BE2C (cell line): ENCODE results near the gene RPL23.

ENCODE experiments used
- DNase-seq: peaks from one replicate; pipeline ENCODE4 v3.0.0-alpha.2; 2020
- H3K27me3 ChIP-seq: fragments of 250-450 bp; sonication (Bioruptor Pico); 2 replicates; pipeline ENCODE4 v1.5.1; 2020; ENCODE audit warnings: mild to moderate bottlenecking
- H3K36me3 ChIP-seq: fragments of 250-450 bp; sonication (Bioruptor Pico); 2 replicates; pipeline ENCODE4 v1.5.1; 2020; ENCODE audit warnings: mild to moderate bottlenecking
- H3K4me1 ChIP-seq: fragments of 250-450 bp; sonication (Bioruptor Pico); 2 replicates; pipeline ENCODE4 v1.5.1; 2020
- H3K4me3 ChIP-seq: 2 replicates; pipeline ENCODE4 v1.5.1; 2011; ENCODE audit warnings: low read depth, low read length
- H3K9me3 ChIP-seq: fragments of 250-450 bp; sonication (Bioruptor Pico); 2 replicates; pipeline ENCODE4 v1.5.1; 2020
- CTCF ChIP-seq: IDR thresholded peaks from 2 replicates; pipeline ENCODE4 v1.5.1; 2012; ENCODE audit warnings: mild to moderate bottlenecking, low read depth, low read length

RPL23 gene

GRCh38 chr17:38881600-38882191 lies 28.2 kb upstream of the RPL23 start:
- H3K36me3 ChIP-seq, result no peaks in the 10 kb centered on the region; the same call in 1 of the 2 replicates
- H3K4me1 ChIP-seq, result peaks cover 15% of the 10 kb centered on the region
- peak; percentile 91 for DNase-seq

GRCh38 chr17:38879878-38880665 lies 26.6 kb upstream of the RPL23 start:
- H3K4me1 ChIP-seq, result peaks cover 10% of the 10 kb centered on the region
- no peak for DNase-seq

More at GRCh38 chr17:38881600-38882191, 28.2 kb upstream of the RPL23 start:
- Histone ChIP-seq H3K27me3 (no peaks in the 10 kb centered on the region), H3K9me3 (no peaks in the 10 kb centered on the region), H3K4me3 (no peak overlapping the region)
- TF ChIP-seq CTCF, result no peak

GRCh38 chr17:38877130-38877851 lies 23.8 kb upstream of the RPL23 start:
- Histone ChIP-seq H3K36me3 (no peaks in the 10 kb centered on the region; the same call in 1 of the 2 replicates), H3K4me3 (no peak overlapping the region), H3K27me3 (no peaks in the 10 kb centered on the region), H3K4me1 (peaks cover 11% of the 10 kb centered on the region), H3K9me3 (no peaks in the 10 kb centered on the region)
- DNase-seq, result no peak
- TF ChIP-seq CTCF, result no peak

More at GRCh38 chr17:38879878-38880665, 26.6 kb upstream of the RPL23 start:
- no peaks in the 10 kb centered on the region for H3K9me3 ChIP-seq
- no peak for TF ChIP-seq CTCF
- no peaks in the 10 kb centered on the region for H3K27me3 ChIP-seq
- no peak overlapping the region for H3K4me3 ChIP-seq
- H3K36me3 ChIP-seq, result no peaks in the 10 kb centered on the region; the same call in 1 of the 2 replicates

- no peak overlapping the region for H3K4me3 ChIP-seq
- no peaks in the 10 kb centered on the region for H3K27me3 ChIP-seq
- H3K36me3 ChIP-seq, result no peaks in the 10 kb centered on the region
- TF ChIP-seq CTCF, result no peak
- DNase-seq, result no peak
- peaks cover 9% of the 10 kb centered on the region; the same call in 1 of the 2 replicates for H3K4me1 ChIP-seq
- no peaks in the 10 kb centered on the region for H3K9me3 ChIP-seq
Observed at GRCh38 chr17:38875477-38876075, 22.1 kb upstream of the RPL23 start.

- H3K27me3 ChIP-seq, result no peaks in the 10 kb centered on the region
- H3K4me1 ChIP-seq, result peaks cover 9% of the 10 kb centered on the region; the same call in 1 of the 2 replicates
- H3K36me3 ChIP-seq, result 0 out of 2 replicates have a peak, but pooled peaks cover 3% of the 10 kb centered on the region
- TF ChIP-seq CTCF, result no peak
- no peaks in the 10 kb centered on the region for H3K9me3 ChIP-seq
- H3K4me3 ChIP-seq, result no peak overlapping the region
- no peak for DNase-seq
Observed at GRCh38 chr17:38874505-38875400, 21.2 kb upstream of the RPL23 start.
